ENCODE measurements around the gene SLC43A2.

Gene SLC43A2

GRCh38 chr17:1561420-1562175 is 67.0 kb downstream of the SLC43A2 start:
- DNase-seq, result no peak

- DNase-seq, result no peak
These were observed 67.7 kb downstream of the SLC43A2 start for GRCh38 chr17:1560858-1561355.

- DNase-seq, result no peak
These were observed 68.4 kb downstream of the SLC43A2 start for GRCh38 chr17:1560101-1560857.

- no peak for DNase-seq
These were observed 69.3 kb downstream of the SLC43A2 start for GRCh38 chr17:1559047-1560043.

- DNase-seq, result no peak
These were observed 70.2 kb downstream of the SLC43A2 start for GRCh38 chr17:1558401-1558800.

GRCh38 chr17:1557355-1558095 is 71.1 kb downstream of the SLC43A2 start:
- no peak for DNase-seq

- DNase-seq, result no peak
These were observed 72.8 kb downstream of the SLC43A2 start for GRCh38 chr17:1555651-1556471.

- no peak for DNase-seq
These were observed 73.7 kb downstream of the SLC43A2 start for GRCh38 chr17:1554751-1555540.

- DNase-seq, result no peak
These were observed 75.0 kb downstream of the SLC43A2 start for GRCh38 chr17:1553354-1554266.

- DNase-seq, result no peak
These were observed 75.7 kb downstream of the SLC43A2 start for GRCh38 chr17:1552932-1553331.

GRCh38 chr17:1551741-1552140 is 76.9 kb downstream of the SLC43A2 start:
- DNase-seq, result no peak

GRCh38 chr17:1548032-1548431 is 80.6 kb downstream of the SLC43A2 start:
- DNase-seq, result no peak

GRCh38 chr17:1546292-1546922 is 82.2 kb downstream of the SLC43A2 start:
- DNase-seq, result no peak

GRCh38 chr17:1545618-1546017 is 83.0 kb downstream of the SLC43A2 start:
- DNase-seq, result no peak

- no peak for DNase-seq
These were observed 86.3 kb downstream of the SLC43A2 start for GRCh38 chr17:1542316-1542715.

- no peak for DNase-seq
These were observed 87.2 kb downstream of the SLC43A2 start for GRCh38 chr17:1541367-1541904.

GRCh38 chr17:1539811-1540210 is 88.8 kb downstream of the SLC43A2 start:
- no peak for DNase-seq

GRCh38 chr17:1535737-1536136 is 92.9 kb downstream of the SLC43A2 start:
- DNase-seq, result no peak
